Astrocyte (in vitro differentiated cells and primary cell): Measurements from ENCODE around the gene MICAL2.

ENCODE experiments used
- EZH2 ChIP-seq: IDR thresholded peaks from 2 replicates; pipeline ENCODE4 v1.6.1; 2012; ENCODE audit warnings: mild to moderate bottlenecking, low read length, inconsistent platforms; ENCODE audit not compliant: insufficient read depth
- TF ChIP-seq, protein P1 (sequence below): IDR thresholded peaks from 2 replicates; pipeline ENCODE4 v1.5.1; 2011; ENCODE audit warnings: low read depth, mild to moderate bottlenecking, inconsistent platforms, low read length, moderate library complexity; ENCODE audit not compliant: insufficient read depth

DNA sequence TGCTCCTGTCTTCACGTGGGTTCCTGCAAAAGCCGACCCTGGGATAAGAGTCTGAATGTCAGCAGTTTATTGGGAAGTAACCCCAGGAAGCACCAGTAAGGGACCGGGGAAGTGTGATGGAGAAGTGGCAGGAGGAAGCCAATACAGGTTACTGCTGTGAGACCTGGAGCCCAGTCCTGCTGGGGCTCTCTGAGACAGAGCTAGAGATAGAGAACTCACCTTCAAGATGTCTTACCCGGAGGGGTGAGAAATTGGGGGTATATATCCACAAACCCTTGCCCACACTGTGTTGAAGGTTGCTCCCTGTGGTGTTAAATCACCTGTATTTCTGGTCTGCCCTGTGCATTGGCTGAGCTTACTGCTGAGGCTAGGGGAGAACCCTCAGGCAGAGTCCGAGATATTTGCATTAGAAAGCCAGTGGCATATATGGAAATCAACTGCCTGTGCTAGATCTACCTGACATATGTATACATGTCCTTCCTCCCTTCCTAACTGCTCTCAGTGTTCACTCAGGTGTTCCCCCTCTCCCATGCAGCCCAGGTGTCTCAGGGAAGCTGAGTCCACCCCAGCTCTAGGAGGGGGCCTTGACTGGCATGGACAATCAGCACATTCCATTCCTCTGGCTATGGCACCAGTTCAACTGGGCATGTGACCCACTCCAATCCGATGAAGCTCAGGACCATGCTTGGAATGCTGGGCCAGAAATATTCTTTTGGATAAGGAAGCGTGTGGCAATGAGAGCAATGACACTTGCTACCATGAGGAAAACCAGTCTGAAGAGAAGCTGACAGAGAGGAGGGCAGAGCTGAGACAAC lies 6.8 kb upstream of the MICAL2 start:
- TF ChIP-seq, protein P1, sequence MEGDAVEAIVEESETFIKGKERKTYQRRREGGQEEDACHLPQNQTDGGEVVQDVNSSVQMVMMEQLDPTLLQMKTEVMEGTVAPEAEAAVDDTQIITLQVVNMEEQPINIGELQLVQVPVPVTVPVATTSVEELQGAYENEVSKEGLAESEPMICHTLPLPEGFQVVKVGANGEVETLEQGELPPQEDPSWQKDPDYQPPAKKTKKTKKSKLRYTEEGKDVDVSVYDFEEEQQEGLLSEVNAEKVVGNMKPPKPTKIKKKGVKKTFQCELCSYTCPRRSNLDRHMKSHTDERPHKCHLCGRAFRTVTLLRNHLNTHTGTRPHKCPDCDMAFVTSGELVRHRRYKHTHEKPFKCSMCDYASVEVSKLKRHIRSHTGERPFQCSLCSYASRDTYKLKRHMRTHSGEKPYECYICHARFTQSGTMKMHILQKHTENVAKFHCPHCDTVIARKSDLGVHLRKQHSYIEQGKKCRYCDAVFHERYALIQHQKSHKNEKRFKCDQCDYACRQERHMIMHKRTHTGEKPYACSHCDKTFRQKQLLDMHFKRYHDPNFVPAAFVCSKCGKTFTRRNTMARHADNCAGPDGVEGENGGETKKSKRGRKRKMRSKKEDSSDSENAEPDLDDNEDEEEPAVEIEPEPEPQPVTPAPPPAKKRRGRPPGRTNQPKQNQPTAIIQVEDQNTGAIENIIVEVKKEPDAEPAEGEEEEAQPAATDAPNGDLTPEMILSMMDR, result no peak
- TF ChIP-seq EZH2, result no peak
